DMS153 treated with DMSO at 0.1 percent for 48 hours (cell line): Measurements from ENCODE around the gene OR1J1.

ENCODE experiments used
- DNase-seq: peaks from one replicate; lab custom pipeline; 2025; ENCODE audit not compliant: unreplicated experiment; lab: John Stamatoyannopoulos, UW

OR1J1 gene, protein sequence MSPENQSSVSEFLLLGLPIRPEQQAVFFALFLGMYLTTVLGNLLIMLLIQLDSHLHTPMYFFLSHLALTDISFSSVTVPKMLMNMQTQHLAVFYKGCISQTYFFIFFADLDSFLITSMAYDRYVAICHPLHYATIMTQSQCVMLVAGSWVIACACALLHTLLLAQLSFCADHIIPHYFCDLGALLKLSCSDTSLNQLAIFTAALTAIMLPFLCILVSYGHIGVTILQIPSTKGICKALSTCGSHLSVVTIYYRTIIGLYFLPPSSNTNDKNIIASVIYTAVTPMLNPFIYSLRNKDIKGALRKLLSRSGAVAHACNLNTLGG

DNA sequence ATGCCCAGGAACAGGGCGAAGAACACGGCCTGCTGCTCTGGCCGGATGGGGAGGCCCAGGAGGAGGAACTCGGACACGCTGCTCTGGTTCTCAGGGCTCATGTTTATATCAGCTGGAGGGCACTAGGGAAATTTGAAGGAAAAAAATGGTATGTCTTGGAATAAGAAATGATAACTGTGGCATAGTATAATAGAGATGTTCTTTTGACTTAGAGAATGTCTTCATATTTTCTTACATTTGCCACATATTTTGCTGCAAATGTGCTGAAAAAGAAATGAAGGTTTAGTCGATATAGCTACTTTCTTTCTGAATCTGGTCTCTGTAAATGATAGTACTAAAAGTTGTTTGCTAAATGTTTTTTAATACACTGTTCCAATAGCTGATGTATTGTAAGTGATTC lies at the start of gene OR1J1:
Gene OR1J1 (minus strand): TSS at position 101 of the 400 bp plus-strand sequence. CDS start 0 bp downstream, at position 101.
- no peak for DNase-seq

- no peak for DNase-seq
Measured at GRCh38 chr9:122527193-122527592, 49.5 kb upstream of the OR1J1 start, which contains the start of gene OR1N1. Gene OR1N1, minus strand, starts transcription at chr9:122527293. Its CDS starts 0 bp downstream, at chr9:122527293.

DNA sequence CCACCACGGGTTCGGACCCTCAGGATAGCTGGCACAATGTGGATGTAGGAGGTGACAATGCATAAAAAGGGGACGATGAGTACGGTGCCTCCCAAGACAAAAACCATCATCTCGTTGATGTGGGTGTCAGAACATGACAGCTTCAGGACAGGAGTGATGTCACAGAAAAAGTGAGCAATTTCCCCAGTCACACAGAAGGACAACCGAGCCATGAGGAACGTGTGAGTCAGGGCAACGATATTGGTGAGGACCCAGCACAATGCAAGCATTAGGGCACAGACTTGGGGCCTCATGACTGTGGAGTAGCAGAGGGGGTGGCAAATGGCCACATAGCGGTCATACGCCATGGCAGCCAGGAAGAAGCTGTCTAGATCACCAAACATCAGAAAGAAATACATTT lies 48.9 kb upstream of the OR1J1 start:
- DNase-seq, result no peak

- DNase-seq, result no peak
Measured at GRCh38 chr9:122519376-122519775, 41.6 kb upstream of the OR1J1 start.

DNA sequence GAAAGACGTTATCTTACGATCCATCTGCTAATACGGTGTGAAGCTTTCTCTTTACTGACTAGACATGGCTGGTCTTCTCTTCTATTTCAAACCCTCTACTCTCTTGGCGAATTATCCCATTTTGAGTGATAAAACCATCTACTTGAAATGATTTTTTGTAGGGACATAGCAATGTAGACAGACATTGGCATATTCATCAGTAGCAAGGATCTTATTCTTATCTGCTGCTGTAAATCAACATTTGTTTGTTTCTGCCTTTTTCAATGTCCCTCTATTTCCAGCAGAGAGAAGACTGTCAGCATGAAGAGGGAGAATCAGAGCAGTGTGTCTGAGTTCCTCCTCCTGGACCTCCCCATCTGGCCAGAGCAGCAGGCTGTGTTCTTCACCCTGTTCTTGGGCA lies 41.1 kb upstream of the OR1J1 start, which contains the start of gene OR1J4:
Gene OR1J4 (plus strand): TSS at position 301 of the 400 bp plus-strand sequence. CDS start 0 bp downstream, at position 301.
- no peak for DNase-seq

DNA sequence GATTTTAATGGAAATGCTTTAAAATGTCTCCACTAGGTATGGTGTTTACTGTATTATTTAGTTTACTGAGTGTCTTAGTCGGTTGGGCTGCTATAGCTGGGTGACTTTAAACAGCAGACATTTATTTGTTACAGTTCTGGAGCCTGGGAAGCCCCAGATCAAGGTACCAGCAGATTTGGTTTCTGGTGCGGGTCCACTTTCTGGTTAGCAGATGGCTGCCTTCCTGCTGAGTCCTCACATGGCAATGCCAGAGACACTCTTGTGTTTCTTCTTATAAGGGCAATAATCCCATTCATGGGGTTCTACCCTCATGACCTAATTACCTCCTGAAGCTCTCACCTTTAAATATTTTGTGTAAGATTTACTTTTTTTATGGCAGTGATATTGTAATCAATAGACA lies 40.5 kb upstream of the OR1J1 start:
- DNase-seq, result no peak

DNA sequence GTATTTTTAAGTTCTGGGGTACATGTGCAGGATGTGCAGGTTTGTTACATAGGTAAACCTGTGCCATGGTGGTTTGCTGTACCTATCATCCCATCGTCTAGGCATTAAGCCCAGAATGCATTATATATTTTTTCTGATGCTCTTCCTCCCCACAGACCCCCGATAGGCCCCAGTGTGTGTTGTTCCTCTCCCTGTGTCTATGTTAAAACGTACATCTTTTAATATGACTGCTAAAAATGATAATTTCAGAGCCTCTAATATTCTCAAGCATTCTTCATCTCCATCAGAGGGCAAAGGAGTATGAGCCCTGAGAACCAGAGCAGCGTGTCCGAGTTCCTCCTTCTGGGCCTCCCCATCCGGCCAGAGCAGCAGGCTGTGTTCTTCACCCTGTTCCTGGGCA lies 32.8 kb upstream of the OR1J1 start, which contains the start of gene OR1J2:
Gene OR1J2 (plus strand): TSS at position 301 of the 400 bp plus-strand sequence. CDS start 0 bp downstream, at position 301.
- DNase-seq, result no peak

DNA sequence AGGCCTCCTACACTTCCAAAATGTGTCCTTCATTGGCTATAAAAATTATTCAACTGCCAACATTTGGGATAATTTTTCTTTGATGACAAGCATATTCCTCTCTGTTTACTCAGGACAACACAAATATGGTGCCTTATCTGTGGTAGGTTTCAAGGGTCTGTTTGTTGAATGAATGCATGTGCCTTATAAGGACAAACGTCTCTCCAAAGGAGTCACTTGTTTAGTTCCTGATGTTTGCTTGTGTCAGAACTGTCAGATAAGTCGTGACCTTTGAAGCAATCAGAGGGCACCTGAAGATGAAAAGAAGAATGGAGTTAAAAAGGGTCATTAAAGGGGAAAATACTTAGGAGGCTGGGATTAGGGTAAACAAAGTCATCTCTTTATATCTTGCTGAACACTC lies 29.2 kb upstream of the OR1J1 start:
- DNase-seq, result no peak

DNA sequence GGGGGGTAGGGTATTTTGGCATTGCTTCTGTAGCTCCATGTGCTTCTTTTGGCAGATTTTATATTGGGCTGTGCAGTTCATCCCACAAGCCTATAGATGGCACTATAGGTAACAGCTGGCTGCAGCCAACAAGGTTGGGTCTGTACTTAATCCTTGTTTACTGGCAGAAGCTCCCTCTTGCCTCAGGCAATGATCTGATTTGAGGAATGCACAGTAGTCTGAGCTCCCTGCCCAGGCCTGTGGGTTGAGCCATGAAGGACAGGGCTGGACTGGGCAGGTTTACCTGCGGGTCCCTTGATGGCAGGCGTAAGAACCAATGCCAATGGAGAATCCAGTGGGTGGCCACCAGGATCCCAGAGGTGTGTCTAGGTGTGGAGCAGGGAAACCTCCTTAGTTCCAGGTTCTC lies 21.2 kb upstream of the OR1J1 start:
- no peak for DNase-seq

- no peak for DNase-seq
Measured at GRCh38 chr9:122479062-122479461, 1.3 kb upstream of the OR1J1 start.

DNA sequence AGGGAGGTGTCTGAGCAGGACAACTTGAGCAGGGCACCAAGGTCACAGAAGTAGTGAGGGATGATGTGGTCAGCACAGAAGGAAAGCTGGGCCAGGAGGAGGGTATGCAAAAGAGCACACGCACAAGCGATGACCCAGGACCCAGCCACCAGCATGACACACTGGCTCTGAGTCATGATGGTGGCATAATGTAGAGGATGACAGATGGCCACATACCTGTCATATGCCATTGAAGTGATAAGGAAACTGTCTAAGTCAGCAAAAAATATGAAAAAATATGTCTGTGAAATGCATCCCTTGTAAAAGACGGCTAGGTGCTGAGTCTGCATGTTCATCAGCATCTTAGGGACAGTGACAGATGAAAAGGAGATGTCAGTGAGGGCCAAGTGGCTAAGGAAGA lies 380 bp downstream of the OR1J1 start:
- no peak for DNase-seq

DNA sequence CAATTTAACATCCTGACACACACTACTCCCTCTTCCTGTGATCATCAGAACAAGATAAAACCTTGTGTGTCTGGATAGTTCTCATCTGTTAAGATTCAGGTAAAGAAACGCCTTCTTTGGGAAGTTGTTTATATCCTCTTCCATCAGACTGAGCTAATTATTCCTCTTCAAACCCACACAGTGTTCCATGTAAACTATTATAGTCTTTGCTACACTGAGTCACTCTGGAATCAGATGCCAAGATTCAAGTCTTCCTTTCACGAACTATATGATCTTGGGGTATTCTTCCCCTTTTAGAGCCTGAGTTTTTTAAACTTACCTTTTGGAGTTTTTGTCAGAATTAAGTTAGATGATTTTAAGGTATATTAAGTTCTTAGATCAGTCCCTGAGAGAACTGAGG lies 2.0 kb downstream of the OR1J1 start:
- no peak for DNase-seq

GRCh38 chr9:122474561-122474960 lies 3.2 kb downstream of the OR1J1 start:
- DNase-seq, result no peak

GRCh38 chr9:122468735-122469134 lies 9.0 kb downstream of the OR1J1 start:
- no peak for DNase-seq

GRCh38 chr9:122466456-122466855 lies 11.3 kb downstream of the OR1J1 start:
- DNase-seq, result no peak

GRCh38 chr9:122464633-122465567 lies 12.8 kb downstream of the OR1J1 start:
- peak; percentile 84 for DNase-seq

GRCh38 chr9:122463828-122464632 lies 13.7 kb downstream of the OR1J1 start:
- peak; percentile 30 for DNase-seq

- no peak for DNase-seq
Measured at GRCh38 chr9:122457787-122458186, 19.9 kb downstream of the OR1J1 start.

GRCh38 chr9:122456123-122456522 lies 21.6 kb downstream of the OR1J1 start:
- DNase-seq, result no peak

DNA sequence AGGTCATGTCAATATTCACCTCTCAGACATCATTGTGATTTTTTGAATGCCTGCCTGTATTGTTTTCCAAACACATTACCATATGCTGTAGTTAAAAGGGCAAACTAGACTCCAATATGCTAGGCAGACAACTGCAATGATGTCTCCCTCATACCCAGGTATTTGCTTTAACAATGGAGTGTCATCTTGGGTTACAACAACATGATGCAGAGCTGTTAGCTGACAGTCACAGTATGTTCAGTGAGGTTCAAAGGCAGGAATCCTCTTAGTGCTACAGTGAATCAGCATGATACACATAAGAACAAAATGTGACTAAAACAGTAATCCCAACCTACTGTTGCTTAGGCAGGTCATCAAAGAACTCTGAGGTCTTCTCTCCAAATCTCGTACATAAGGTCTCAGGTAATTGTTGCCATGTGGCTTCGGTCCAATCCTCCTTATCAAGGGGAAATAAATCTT lies 24.0 kb downstream of the OR1J1 start:
- DNase-seq, result no peak
